PC-9 (cell line): ENCODE results near the gene TMEM222.

Source experiments
- EZH2 ChIP-seq: fragments of 200-600 bp; sonication (generic); IDR thresholded peaks from 2 replicates; pipeline ENCODE4 v1.8.0; 2017; ENCODE audit warnings: antibody characterized with exemption, low read depth
- TF ChIP-seq, protein P1 (sequence below): fragments of 200-600 bp; sonication (generic); conservative IDR thresholded peaks from 2 replicates; pipeline ENCODE4 v1.6.1; 2017; ENCODE audit warnings: mixed run types, antibody characterized with exemption, mild to moderate bottlenecking, moderate library complexity

DNA sequence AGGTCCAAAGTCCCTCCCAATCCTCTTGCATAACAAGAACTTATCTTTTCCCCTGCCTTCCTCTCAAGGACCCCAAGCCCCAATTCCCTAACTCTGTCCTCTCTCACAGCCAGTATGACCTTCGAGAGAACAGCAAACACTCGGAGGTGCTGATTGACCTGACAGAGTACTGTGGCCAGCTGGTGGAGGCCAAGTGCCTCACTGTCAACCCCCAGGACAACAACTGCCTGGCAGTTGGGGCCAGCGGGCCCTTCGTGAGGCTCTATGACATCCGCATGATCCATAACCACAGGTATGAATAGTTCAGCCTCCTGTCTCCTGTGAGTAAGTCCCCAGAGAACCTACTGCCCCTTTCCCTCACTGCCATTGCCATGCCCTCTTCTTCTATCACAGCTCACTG is 29.9 kb upstream of the TMEM222 start:
- TF ChIP-seq, protein P1, sequence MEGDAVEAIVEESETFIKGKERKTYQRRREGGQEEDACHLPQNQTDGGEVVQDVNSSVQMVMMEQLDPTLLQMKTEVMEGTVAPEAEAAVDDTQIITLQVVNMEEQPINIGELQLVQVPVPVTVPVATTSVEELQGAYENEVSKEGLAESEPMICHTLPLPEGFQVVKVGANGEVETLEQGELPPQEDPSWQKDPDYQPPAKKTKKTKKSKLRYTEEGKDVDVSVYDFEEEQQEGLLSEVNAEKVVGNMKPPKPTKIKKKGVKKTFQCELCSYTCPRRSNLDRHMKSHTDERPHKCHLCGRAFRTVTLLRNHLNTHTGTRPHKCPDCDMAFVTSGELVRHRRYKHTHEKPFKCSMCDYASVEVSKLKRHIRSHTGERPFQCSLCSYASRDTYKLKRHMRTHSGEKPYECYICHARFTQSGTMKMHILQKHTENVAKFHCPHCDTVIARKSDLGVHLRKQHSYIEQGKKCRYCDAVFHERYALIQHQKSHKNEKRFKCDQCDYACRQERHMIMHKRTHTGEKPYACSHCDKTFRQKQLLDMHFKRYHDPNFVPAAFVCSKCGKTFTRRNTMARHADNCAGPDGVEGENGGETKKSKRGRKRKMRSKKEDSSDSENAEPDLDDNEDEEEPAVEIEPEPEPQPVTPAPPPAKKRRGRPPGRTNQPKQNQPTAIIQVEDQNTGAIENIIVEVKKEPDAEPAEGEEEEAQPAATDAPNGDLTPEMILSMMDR, result no peak
- TF ChIP-seq EZH2, result no peak
